H1 (cell line): Measurements from ENCODE around the gene MED12L. TPM values are rescaled to one million over a fixed set of nuclear protein-coding genes. Genes with fewer than 3 reads are reported as not detected.

Source experiments
- CTCF ChIA-PET: fragments of 300-600 bp; sonication (Branson Sonifier 250); formaldehyde crosslinking; loops from one replicate; lab custom pipeline; 2021; ENCODE audit not compliant: partially characterized antibody; lab: Charles Lee
- POLR2A ChIA-PET: fragments of 300-600 bp; sonication (Branson Sonifier 250); formaldehyde crosslinking; loops from one replicate; lab custom pipeline; 2021; ENCODE audit warnings: inconsistent platforms; ENCODE audit not compliant: partially characterized antibody; lab: Charles Lee
- DNase-seq, 2 experiments: peaks; one replicate each; pipeline versions ENCODE4 v3.0.0 to v3.0.0-alpha.2; 2010 to 2022; ENCODE audit warnings: low spot score in 2 of 2, low read depth in 1 of 2, mixed read lengths in 1 of 2
- FAIRE-seq: peaks from 2 replicates; lab custom pipeline; 2011; peaks lifted over from hg19 to GRCh38; lab: Jason Lieb, UNC
- H2AFZ ChIP-seq: 2 replicates; pipeline ENCODE4 v1.8.1; 2012; ENCODE audit warnings: low read length, inconsistent platforms
- H2AK5ac ChIP-seq: 2 replicates; pipeline ENCODE4 v1.6.1; 2013; ENCODE audit warnings: low read depth, low read length
- H2BK120ac ChIP-seq: replicated peaks from 2 replicates; pipeline ENCODE3; 2013; ENCODE audit warnings: low read depth, low read length, inconsistent platforms
- H2BK12ac ChIP-seq: 2 replicates; pipeline ENCODE4 v1.6.1; 2013; ENCODE audit warnings: low read depth, low read length
- H2BK15ac ChIP-seq: 2 replicates; pipeline ENCODE4 v1.6.1; 2013; ENCODE audit warnings: low read length
- H2BK20ac ChIP-seq: 2 replicates; pipeline ENCODE4 v1.6.1; 2013; ENCODE audit warnings: low read length
- H2BK5ac ChIP-seq: 2 replicates; pipeline ENCODE4 v1.6.1; 2013; ENCODE audit warnings: low read depth, low read length
- H3K14ac ChIP-seq: 2 replicates; pipeline ENCODE4 v1.6.1; 2013; ENCODE audit warnings: inconsistent platforms; ENCODE audit not compliant: insufficient read length
- H3K18ac ChIP-seq: 2 replicates; pipeline ENCODE4 v1.6.1; 2013; ENCODE audit warnings: low read length; ENCODE audit errors: extremely low read depth
- H3K23ac ChIP-seq: 2 replicates; pipeline ENCODE4 v1.6.1; 2013; ENCODE audit warnings: inconsistent platforms; ENCODE audit not compliant: insufficient read length
- H3K23me2 ChIP-seq: 2 replicates; pipeline ENCODE4 v1.6.1; 2013; ENCODE audit warnings: low read depth, low read length
- H3K27ac ChIP-seq: 2 replicates; pipeline ENCODE4 v1.6.1; 2011; ENCODE audit warnings: low read depth, low read length, inconsistent platforms
- H3K27me3 ChIP-seq, 4 experiments: replicated peaks in 1 of 4; 1 replicate in 1 of 4; 2 replicates in 3 of 4; pipeline versions ENCODE4 v1.6.1 to v1.8.1; 2011 to 2013; ENCODE audit warnings: low read length in 3 of 4, mild to moderate bottlenecking in 3 of 4, inconsistent platforms in 2 of 4, mixed read lengths in 2 of 4, moderate library complexity in 1 of 4; ENCODE audit not compliant: control insufficient read depth in 3 of 4, insufficient read depth in 3 of 4; ENCODE audit errors: extremely low read depth in 1 of 4
- H3K36me3 ChIP-seq, 4 experiments: 2 replicates each; pipeline versions ENCODE4 v1.6.1 to v1.8.1; 2011 to 2013; ENCODE audit warnings: mild to moderate bottlenecking in 4 of 4, low read length in 3 of 4, moderate library complexity in 2 of 4, control low read depth in 1 of 4, inconsistent platforms in 1 of 4; ENCODE audit not compliant: insufficient read depth in 4 of 4, control insufficient read depth in 2 of 4
- H3K4ac ChIP-seq: replicated peaks from 2 replicates; pipeline ENCODE3; 2013; ENCODE audit warnings: low read length, low read depth, mixed read lengths, inconsistent platforms; ENCODE audit not compliant: insufficient read length
- H3K4me1 ChIP-seq, 4 experiments: replicated peaks in 1 of 4; 1 replicate in 1 of 4; 2 replicates in 3 of 4; pipeline versions ENCODE4 v1.6.1 to v1.8.1; 2011 to 2013; ENCODE audit warnings: low read length in 3 of 4, inconsistent platforms in 2 of 4, mixed read lengths in 1 of 4; ENCODE audit not compliant: insufficient read depth in 4 of 4, control insufficient read depth in 3 of 4
- H3K4me2 ChIP-seq, 2 experiments: 2 replicates each; pipeline versions ENCODE4 v1.6.1 to v1.8.1; 2011 to 2013; ENCODE audit warnings: low read depth in 2 of 2, low read length in 2 of 2, control low read depth in 1 of 2, inconsistent platforms in 1 of 2, mild to moderate bottlenecking in 1 of 2; ENCODE audit not compliant: insufficient read depth in 1 of 2
- H3K4me3 ChIP-seq, 4 experiments: fragments of 200-600, 300-600 bp in 1 of 4; sonication (generic), shearing (Covaris generic), sonication (Bioruptor Twin) in 1 of 4; 2 replicates each; pipeline versions ENCODE4 v1.5.1 to v1.8.1; 2011 to 2016; ENCODE audit warnings: low read length in 4 of 4, low read depth in 3 of 4, control low read depth in 2 of 4, inconsistent platforms in 2 of 4, mild to moderate bottlenecking in 2 of 4, mixed read lengths in 1 of 4, moderate library complexity in 1 of 4; ENCODE audit not compliant: insufficient read depth in 2 of 4; ENCODE audit errors: extremely low read depth in 1 of 4
- H3K56ac ChIP-seq: replicated peaks from 2 replicates; pipeline ENCODE3; 2013; ENCODE audit warnings: low read depth, mild to moderate bottlenecking, mixed read lengths, low read length, inconsistent platforms; ENCODE audit not compliant: insufficient read length
- H3K79me1 ChIP-seq: 2 replicates; pipeline ENCODE4 v1.6.1; 2013; ENCODE audit warnings: low read depth, low read length, control low read depth
- H3K79me2 ChIP-seq, 2 experiments: 2 replicates each; pipeline versions ENCODE4 v1.6.1 to v1.8.1; 2012 to 2013; ENCODE audit warnings: low read length in 2 of 2, mild to moderate bottlenecking in 2 of 2, inconsistent platforms in 1 of 2; ENCODE audit not compliant: insufficient read depth in 2 of 2, control insufficient read depth in 1 of 2
- H3K9ac ChIP-seq, 4 experiments: replicated peaks in 1 of 4; 1 replicate in 1 of 4; 2 replicates in 3 of 4; pipeline versions ENCODE4 v1.6.1 to v1.8.1; 2011 to 2013; ENCODE audit warnings: low read depth in 3 of 4, low read length in 3 of 4, control low read depth in 2 of 4, mild to moderate bottlenecking in 2 of 4, moderate library complexity in 2 of 4, inconsistent platforms in 1 of 4; ENCODE audit errors: extremely low read depth in 1 of 4
- H3K9me3 ChIP-seq, 2 experiments: 2 replicates each; pipeline versions ENCODE4 v1.6.1 to v1.8.1; 2012 to 2013; ENCODE audit warnings: mild to moderate bottlenecking in 2 of 2, moderate library complexity in 2 of 2, control low read depth in 1 of 2, inconsistent platforms in 1 of 2, low read depth in 1 of 2, low read length in 1 of 2, mixed read lengths in 1 of 2; ENCODE audit not compliant: insufficient read depth in 2 of 2
- H4K20me1 ChIP-seq, 2 experiments: replicated peaks in 1 of 2; 2 replicates each; pipeline versions ENCODE3 to v1.8.1; 2011 to 2013; ENCODE audit warnings: inconsistent platforms in 2 of 2, low read length in 2 of 2, mild to moderate bottlenecking in 1 of 2; ENCODE audit not compliant: insufficient read depth in 2 of 2, control insufficient read depth in 1 of 2
- H4K5ac ChIP-seq: 2 replicates; pipeline ENCODE4 v1.6.1; 2013; ENCODE audit warnings: low read length, low read depth, mixed read lengths, inconsistent platforms; ENCODE audit not compliant: insufficient read length
- H4K8ac ChIP-seq: 2 replicates; pipeline ENCODE4 v1.8.0; 2013; ENCODE audit warnings: mild to moderate bottlenecking, moderate library complexity, low read length, inconsistent platforms; ENCODE audit not compliant: insufficient read depth; ENCODE audit errors: extremely low read depth
- H4K91ac ChIP-seq: replicated peaks from 2 replicates; pipeline ENCODE3; 2013; ENCODE audit warnings: low read length, mixed read lengths, inconsistent platforms; ENCODE audit not compliant: insufficient read length
- CBX5 ChIP-seq: fragments of 300-800, 300-1000 bp; sonication (generic); IDR thresholded peaks from 2 replicates; pipeline ENCODE4 v1.7.1; 2016; ENCODE audit warnings: antibody characterized with exemption, low read length, low read depth
- KDM5A ChIP-seq: fragments of 200-600 bp; IDR thresholded peaks from 2 replicates; pipeline ENCODE4 v1.7.1; 2012; ENCODE audit warnings: mild to moderate bottlenecking, low read length, inconsistent platforms, mixed read lengths
- MAFK ChIP-seq: IDR thresholded peaks from 2 replicates; pipeline ENCODE4 v1.6.1; 2012; ENCODE audit warnings: low read depth, mild to moderate bottlenecking, improper control_type of control experiment, low read length
- NANOG ChIP-seq: IDR thresholded peaks from 2 replicates; pipeline ENCODE4 v1.6.1; 2011; ENCODE audit warnings: low read length, low read depth, mild to moderate bottlenecking, inconsistent platforms; ENCODE audit not compliant: insufficient read depth, poor library complexity, severe bottlenecking
- PHF8 ChIP-seq: fragments of 200-600 bp; sonication (generic); conservative IDR thresholded peaks from 2 replicates; pipeline ENCODE4 v1.7.1; 2012; ENCODE audit warnings: low read depth, mild to moderate bottlenecking, inconsistent platforms, low read length, moderate library complexity
- POLR2AphosphoS5 ChIP-seq: IDR thresholded peaks from 2 replicates; pipeline ENCODE4 v1.6.1; 2011; ENCODE audit warnings: low read depth, low read length
- RFX5 ChIP-seq: IDR thresholded peaks from 2 replicates; pipeline ENCODE4 v1.6.1; 2011; ENCODE audit warnings: low read depth, low read length, improper control_type of control experiment, borderline replicate concordance
- RNF2 ChIP-seq: fragments of 200-900, 300-1000 bp; sonication (generic); IDR thresholded peaks from 2 replicates; pipeline ENCODE4 v1.7.1; 2016; ENCODE audit warnings: borderline replicate concordance, low read depth, mild to moderate bottlenecking, antibody characterized with exemption, low read length; ENCODE audit not compliant: poor library complexity, severe bottlenecking; ENCODE audit errors: missing control alignments
- SIX5 ChIP-seq: IDR thresholded peaks from 2 replicates; pipeline ENCODE4 v1.6.1; 2011; ENCODE audit warnings: mild to moderate bottlenecking, low read depth, low read length
- SRF ChIP-seq: IDR thresholded peaks from 2 replicates; pipeline ENCODE4 v1.6.1; 2011; ENCODE audit warnings: mild to moderate bottlenecking, low read depth, low read length, moderate library complexity
- TEAD4 ChIP-seq: IDR thresholded peaks from 2 replicates; pipeline ENCODE4 v1.6.1; 2012; ENCODE audit warnings: low read depth, low read length, inconsistent platforms, mixed read lengths
- ZNF274 ChIP-seq: IDR thresholded peaks from 2 replicates; pipeline ENCODE4 v1.7.0; 2012; ENCODE audit warnings: low read length, borderline replicate concordance; ENCODE audit errors: extremely low read depth
- WGBS, 2 experiments: shearing (Covaris generic) in 1 of 2; methylation state at CpG; one replicate each; pipeline versions ENCODE4 v1.1.6 to v1.1.7; 2013 to 2015; ENCODE audit warnings: low lambda C conversion rate in 2 of 2, mixed read lengths in 2 of 2, inconsistent platforms in 1 of 2, low coverage in 1 of 2, missing lambda C conversion rate in 1 of 2; ENCODE audit not compliant: insufficient replicate concordance in 2 of 2, insufficient coverage in 1 of 2, insufficient read length in 1 of 2; ENCODE audit errors: extremely low coverage in 1 of 2, missing lambda C conversion rate in 1 of 2; 5-methylcytosine and 5-hydroxymethylcytosine counted together
- polyA plus RNA-seq, 7 experiments: library from polyadenylated mRNA; depleted of rRNA in 3 of 7; stranded (reverse) in 5 of 7; unstranded in 2 of 7; fragments of >200 nt in 5 of 7; fragments of 200-250 nt in 2 of 7; gene quantifications; 1 replicate in 5 of 7; 2 replicates in 1 of 7; 4 replicates in 1 of 7; pipeline versions ENCODE4 v1.2.1 to v1.2.3, GENCODE V29; 2011 to 2013; ENCODE audit warnings: missing spikeins in 2 of 7, mixed read lengths in 2 of 7
- total RNA-seq: library from RNA; stranded (reverse); fragmentation: NEBNext Ultra II Directional; extraction: Animal tissue kit (Norgen Biotek cat#: 25700); gene quantifications from 2 replicates; pipeline ENCODE4 v1.2.1, GENCODE V29; 2021

The MED12L gene
- total and polyA plus RNA-seq, 2 of the 8 experiments (the other 6 are each of a cell fraction or from before 2014, with no cell fraction given): 3.6 to 26.2 TPM

DNA sequence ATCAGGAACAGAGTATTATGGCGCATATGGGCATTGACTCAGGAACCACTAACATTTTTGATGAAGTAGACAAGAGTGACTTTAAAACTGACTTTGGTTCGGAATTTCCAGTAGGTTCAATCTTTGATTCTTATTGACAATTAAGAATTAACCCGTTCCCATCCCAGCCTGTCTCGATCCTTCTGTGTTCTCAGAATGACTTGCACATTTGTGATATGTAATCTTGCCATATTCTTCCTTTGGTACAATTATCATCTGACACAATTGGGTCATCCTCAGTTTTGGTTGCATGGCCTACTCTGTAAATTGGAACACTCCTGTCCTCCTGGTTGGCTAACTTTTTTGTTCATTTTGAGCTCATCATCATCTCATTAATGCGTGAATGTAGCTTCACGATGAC lies 107.1 kb downstream of the MED12L start:
- Histone ChIP-seq H2BK20ac (no peak overlapping the region), H2AFZ (no peak overlapping the region), H3K36me3 (peaks cover 3 to 11% (median 3%) of the 10 kb centered on the region in 4 experiments; a peak in 4 of 8 replicates), H3K4me3 (no peak overlapping the region), H3K23me2 (no peaks in the 10 kb centered on the region), H3K27me3 (peaks cover 0 to 1% (median 0%) of the 10 kb centered on the region in 4 experiments; a peak in 1 of 7 replicates), H3K18ac (no peak overlapping the region), H3K9me3 (no peaks in the 10 kb centered on the region), H3K9ac (no peak overlapping the region), H4K5ac (no peak overlapping the region), H3K56ac (no peak overlapping the region), H3K79me1 (no peaks in the 10 kb centered on the region), H3K14ac (no peak overlapping the region), H3K4ac (no peak overlapping the region), H3K4me1 (no peaks in the 10 kb centered on the region), H4K91ac (no peak overlapping the region), H3K23ac (no peak overlapping the region), H2BK12ac (no peak overlapping the region), H2BK5ac (no peak overlapping the region), H2AK5ac (no peak overlapping the region), H3K79me2 (no peaks in the 10 kb centered on the region), H4K8ac (no peak overlapping the region), H2BK120ac (no peak overlapping the region), H3K4me2 (no peak overlapping the region), H3K27ac (no peak overlapping the region), H4K20me1 (no peaks in the 10 kb centered on the region), H2BK15ac (no peak overlapping the region)
- 94% methylated on average over 6 of the region's 6 CpGs; no CpG with 5 or more reads in 1 of the 2 experiments for WGBS, 2 experiments
- no peak for DNase-seq
- ChIA-PET POLR2A (no interaction called here), CTCF (interaction anchor here (0.7 to 1.8 kb wide), 3 partner anchors 11 to 37 kb away, joined by 3 to 9 read pairs (median 4); no protein-coding TSS in a partner anchor)
- FAIRE-seq: no peak
- TF ChIP-seq SIX5: no peak
- no peak for TF ChIP-seq PHF8
- TF ChIP-seq KDM5A: no peak
- no peak for TF ChIP-seq NANOG
- no peak for TF ChIP-seq SRF
- no peak for TF ChIP-seq TEAD4
- TF ChIP-seq POLR2AphosphoS5: no peak
- TF ChIP-seq RNF2: no peak
- TF ChIP-seq MAFK: no peak
- no peak for TF ChIP-seq ZNF274
- TF ChIP-seq RFX5: no peak
- TF ChIP-seq CBX5: no peak
